Suprapubic skin (tissue), 4 donors: Measurements from ENCODE around the gene KRTAP19-1. TPM values are rescaled to one million over a fixed set of nuclear protein-coding genes. Genes with fewer than 3 reads are reported as not detected.

Experiments
- DNase-seq, 2 donors: peaks; one replicate each; pipeline ENCODE4 v3.0.0-alpha.2; 2019; ENCODE audit warnings: low spot score in 2 of 2
- H3K27ac ChIP-seq: fragments of 200-600 bp; sonication (generic); one replicate; pipeline ENCODE4 v1.5.1; 2019
- H3K27me3 ChIP-seq: fragments of 200-600 bp; sonication (generic); one replicate; pipeline ENCODE4 v1.5.1; 2019
- H3K36me3 ChIP-seq: fragments of 200-600 bp; sonication (generic); one replicate; pipeline ENCODE4 v1.5.1; 2019
- H3K4me1 ChIP-seq: fragments of 200-600 bp; sonication (generic); one replicate; pipeline ENCODE4 v1.5.1; 2019
- H3K4me3 ChIP-seq: fragments of 200-600 bp; sonication (generic); one replicate; pipeline ENCODE4 v1.5.1; 2019; ENCODE audit warnings: mild to moderate bottlenecking
- H3K9me3 ChIP-seq: fragments of 200-600 bp; sonication (generic); one replicate; pipeline ENCODE4 v1.5.1; 2019
- EP300 ChIP-seq: sonication (generic); formaldehyde crosslinking; IDR thresholded peaks from one replicate; pipeline ENCODE4 v1.6.1; 2017; ENCODE audit warnings: antibody characterized with exemption
- POLR2A ChIP-seq, 2 donors: fragments of 450-650 bp; IDR thresholded peaks; one replicate each; pipeline ENCODE4 v1.6.1; 2017; ENCODE audit warnings: antibody characterized with exemption in 2 of 2, mild to moderate bottlenecking in 2 of 2, moderate library complexity in 2 of 2
- POLR2AphosphoS5 ChIP-seq, 3 donors: sonication (generic); formaldehyde crosslinking; IDR thresholded peaks; one replicate each; pipeline ENCODE4 v1.6.1; 2017; ENCODE audit warnings: antibody characterized with exemption in 3 of 3
- WGBS: methylation state at CpG from one replicate; pipeline ENCODE4 v1.1.5; 2018; 5-methylcytosine and 5-hydroxymethylcytosine counted together
- total RNA-seq, 4 donors: library from RNA; depleted of rRNA; stranded (reverse); fragments of >200 nt; gene quantifications; one replicate each; pipeline ENCODE4 v1.1.0, GENCODE V29; 2016
- TF ChIP-seq, protein P1 (sequence below), 2 donors: fragments of 200-600 bp in 1 of 2; fragments of 450-650 bp in 1 of 2; sonication (generic) in 1 of 2; IDR thresholded peaks; one replicate each; pipeline ENCODE4 v1.5.1; 2016 to 2019; ENCODE audit warnings: antibody characterized with exemption in 2 of 2, mild to moderate bottlenecking in 1 of 2, moderate library complexity in 1 of 2

Gene KRTAP19-1
- total RNA-seq, 4 donors from 2014 or later = 6.8 to 29.7 (median 8.7) TPM; not detected in 1

DNA sequence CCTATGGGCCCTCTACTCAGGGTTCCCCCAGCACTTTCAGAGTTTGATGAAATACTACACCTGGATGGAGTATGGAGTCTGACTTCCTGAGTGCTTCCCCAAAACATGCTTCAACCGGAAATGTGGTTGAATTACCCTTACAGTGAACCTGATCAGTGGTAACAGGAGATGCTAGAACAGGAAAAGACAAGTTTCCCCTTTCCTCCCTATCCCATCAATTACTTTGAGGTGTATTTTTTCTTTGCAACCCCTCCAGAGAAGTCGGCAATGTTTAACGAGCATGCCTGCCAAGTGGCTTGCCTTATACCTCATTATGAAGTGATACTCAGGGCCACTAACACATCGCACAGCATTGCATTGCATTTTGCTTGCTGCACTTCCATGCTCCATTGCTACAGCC is 33.1 kb downstream of the KRTAP19-1 start:
- Histone ChIP-seq H3K27ac (no peak overlapping the region), H3K36me3 (no peaks in the 10 kb centered on the region), H3K4me3 (no peak overlapping the region), H3K9me3 (no peaks in the 10 kb centered on the region), H3K4me1 (no peaks in the 10 kb centered on the region), H3K27me3 (no peaks in the 10 kb centered on the region)
- WGBS = 51% methylated on average over 4 of the region's 4 CpGs
- DNase-seq = no peak
- TF ChIP-seq EP300 = no peak
- no peak for TF ChIP-seq POLR2A (IDR thresholded peaks at IDR 0.05)
- no peak for TF ChIP-seq POLR2AphosphoS5 (IDR thresholded peaks at IDR 0.05)
- TF ChIP-seq, protein P1, sequence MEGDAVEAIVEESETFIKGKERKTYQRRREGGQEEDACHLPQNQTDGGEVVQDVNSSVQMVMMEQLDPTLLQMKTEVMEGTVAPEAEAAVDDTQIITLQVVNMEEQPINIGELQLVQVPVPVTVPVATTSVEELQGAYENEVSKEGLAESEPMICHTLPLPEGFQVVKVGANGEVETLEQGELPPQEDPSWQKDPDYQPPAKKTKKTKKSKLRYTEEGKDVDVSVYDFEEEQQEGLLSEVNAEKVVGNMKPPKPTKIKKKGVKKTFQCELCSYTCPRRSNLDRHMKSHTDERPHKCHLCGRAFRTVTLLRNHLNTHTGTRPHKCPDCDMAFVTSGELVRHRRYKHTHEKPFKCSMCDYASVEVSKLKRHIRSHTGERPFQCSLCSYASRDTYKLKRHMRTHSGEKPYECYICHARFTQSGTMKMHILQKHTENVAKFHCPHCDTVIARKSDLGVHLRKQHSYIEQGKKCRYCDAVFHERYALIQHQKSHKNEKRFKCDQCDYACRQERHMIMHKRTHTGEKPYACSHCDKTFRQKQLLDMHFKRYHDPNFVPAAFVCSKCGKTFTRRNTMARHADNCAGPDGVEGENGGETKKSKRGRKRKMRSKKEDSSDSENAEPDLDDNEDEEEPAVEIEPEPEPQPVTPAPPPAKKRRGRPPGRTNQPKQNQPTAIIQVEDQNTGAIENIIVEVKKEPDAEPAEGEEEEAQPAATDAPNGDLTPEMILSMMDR (IDR thresholded peaks at IDR 0.05) = no peak

DNA sequence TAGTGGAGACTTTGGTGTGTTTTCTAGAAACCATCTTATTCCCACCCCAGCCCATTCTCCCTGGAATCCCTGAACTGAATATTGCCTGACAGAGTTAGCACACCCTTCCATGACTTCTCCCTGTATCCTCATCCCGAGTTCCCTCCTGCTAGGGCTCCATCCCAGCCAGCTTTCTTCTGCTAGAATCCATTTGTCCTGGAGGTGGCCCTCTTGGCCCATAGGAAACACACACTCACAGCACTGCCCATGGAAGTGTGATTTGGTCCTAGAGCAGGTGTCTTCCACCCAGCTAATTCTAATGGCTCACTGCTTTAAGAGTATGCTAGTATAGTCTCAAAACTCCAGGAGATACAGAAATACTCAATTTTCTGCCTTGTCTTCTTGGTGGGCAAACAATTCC is 36.0 kb downstream of the KRTAP19-1 start:
- DNase-seq = no peak
- no peaks in the 10 kb centered on the region for H3K4me1 ChIP-seq
- H3K9me3 ChIP-seq = no peaks in the 10 kb centered on the region
- 82% methylated on average over 1 of the region's 1 CpG for WGBS
- no peak overlapping the region for H3K27ac ChIP-seq
- H3K27me3 ChIP-seq = no peaks in the 10 kb centered on the region
- TF ChIP-seq POLR2A (IDR thresholded peaks at IDR 0.05) = no peak
- no peak for TF ChIP-seq EP300
- no peak for TF ChIP-seq POLR2AphosphoS5 (IDR thresholded peaks at IDR 0.05)
- TF ChIP-seq, protein P1 (IDR thresholded peaks at IDR 0.05) = no peak
- no peaks in the 10 kb centered on the region for H3K36me3 ChIP-seq
- no peak overlapping the region for H3K4me3 ChIP-seq

GRCh38 chr21:30443226-30443625 is 36.9 kb downstream of the KRTAP19-1 start:
- Histone ChIP-seq H3K27ac (no peak overlapping the region), H3K36me3 (no peaks in the 10 kb centered on the region), H3K4me1 (no peaks in the 10 kb centered on the region), H3K27me3 (no peaks in the 10 kb centered on the region), H3K9me3 (no peaks in the 10 kb centered on the region), H3K4me3 (no peak overlapping the region)
- TF ChIP-seq POLR2A (IDR thresholded peaks at IDR 0.05) = no peak
- TF ChIP-seq, protein P1 (IDR thresholded peaks at IDR 0.05) = no peak
- no peak for TF ChIP-seq POLR2AphosphoS5 (IDR thresholded peaks at IDR 0.05)
- no peak for TF ChIP-seq EP300
- no peak for DNase-seq

DNA sequence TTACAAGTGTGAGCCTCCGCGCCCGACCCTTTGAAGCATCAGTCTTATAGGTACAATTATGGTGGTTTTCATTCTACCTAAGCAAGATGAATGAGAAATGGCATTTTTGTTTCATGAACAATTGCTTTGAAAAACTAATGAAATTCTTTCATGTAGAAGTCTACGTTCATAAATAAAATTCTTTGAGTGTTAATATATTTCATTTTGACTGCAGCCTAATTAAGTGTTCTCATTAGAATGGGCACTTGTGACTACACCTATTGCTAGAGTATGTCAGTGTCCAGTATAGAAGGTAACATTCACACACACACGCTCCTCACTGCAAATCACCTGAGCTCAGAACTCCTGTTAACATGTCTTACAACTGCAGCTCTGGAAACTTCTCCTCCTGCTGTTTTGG is 40.2 kb downstream of the KRTAP19-1 start, which contains the start of gene KRTAP15-1:
TSS of gene KRTAP15-1 (plus strand) at position 301 of the 400 bp plus-strand sequence. CDS start at position 354, 53 bp downstream.
- Histone ChIP-seq H3K4me3 (no peak within 1 kb of the TSS), H3K27me3 (no peaks in the 10 kb centered on the region), H3K36me3 (no peaks in the 10 kb centered on the region), H3K27ac (no peak within 1 kb of the TSS), H3K4me1 (no peaks in the 10 kb centered on the region), H3K9me3 (no peaks in the 10 kb centered on the region)
- no peak for DNase-seq
- WGBS = 92% methylated on average over 5 of the region's 5 CpGs
- TF ChIP-seq EP300 (no peak), POLR2AphosphoS5 (IDR thresholded peaks at IDR 0.05) (no peak), POLR2A (IDR thresholded peaks at IDR 0.05) (no peak)
- TF ChIP-seq, protein P1 (IDR thresholded peaks at IDR 0.05) = no peak

- H3K36me3 ChIP-seq = no peaks in the 10 kb centered on the region
- H3K27me3 ChIP-seq = no peaks in the 10 kb centered on the region
- H3K27ac ChIP-seq = no peak overlapping the region
- H3K9me3 ChIP-seq = no peaks in the 10 kb centered on the region
- no peak overlapping the region for H3K4me3 ChIP-seq
- H3K4me1 ChIP-seq = no peaks in the 10 kb centered on the region
- no peak for DNase-seq
- WGBS = 83% methylated on average over 3 of the region's 3 CpGs
- TF ChIP-seq POLR2AphosphoS5 (IDR thresholded peaks at IDR 0.05) (no peak), POLR2A (IDR thresholded peaks at IDR 0.05) (no peak), EP300 (no peak)
- TF ChIP-seq, protein P1 (IDR thresholded peaks at IDR 0.05) = no peak
These were observed 43.1 kb downstream of the KRTAP19-1 start for GRCh38 chr21:30437010-30437565.
